ENCODE results near the gene C2orf68. TPM values are rescaled to one million over a fixed set of nuclear protein-coding genes. Genes with fewer than 3 reads are reported as not detected.

The C2orf68 gene
- total and polyA plus RNA-seq, 2 of the 13 experiments (the other 11 are each of a cell fraction or from before 2014, with no cell fraction given), result 47.1 to 77.4 TPM

DNA sequence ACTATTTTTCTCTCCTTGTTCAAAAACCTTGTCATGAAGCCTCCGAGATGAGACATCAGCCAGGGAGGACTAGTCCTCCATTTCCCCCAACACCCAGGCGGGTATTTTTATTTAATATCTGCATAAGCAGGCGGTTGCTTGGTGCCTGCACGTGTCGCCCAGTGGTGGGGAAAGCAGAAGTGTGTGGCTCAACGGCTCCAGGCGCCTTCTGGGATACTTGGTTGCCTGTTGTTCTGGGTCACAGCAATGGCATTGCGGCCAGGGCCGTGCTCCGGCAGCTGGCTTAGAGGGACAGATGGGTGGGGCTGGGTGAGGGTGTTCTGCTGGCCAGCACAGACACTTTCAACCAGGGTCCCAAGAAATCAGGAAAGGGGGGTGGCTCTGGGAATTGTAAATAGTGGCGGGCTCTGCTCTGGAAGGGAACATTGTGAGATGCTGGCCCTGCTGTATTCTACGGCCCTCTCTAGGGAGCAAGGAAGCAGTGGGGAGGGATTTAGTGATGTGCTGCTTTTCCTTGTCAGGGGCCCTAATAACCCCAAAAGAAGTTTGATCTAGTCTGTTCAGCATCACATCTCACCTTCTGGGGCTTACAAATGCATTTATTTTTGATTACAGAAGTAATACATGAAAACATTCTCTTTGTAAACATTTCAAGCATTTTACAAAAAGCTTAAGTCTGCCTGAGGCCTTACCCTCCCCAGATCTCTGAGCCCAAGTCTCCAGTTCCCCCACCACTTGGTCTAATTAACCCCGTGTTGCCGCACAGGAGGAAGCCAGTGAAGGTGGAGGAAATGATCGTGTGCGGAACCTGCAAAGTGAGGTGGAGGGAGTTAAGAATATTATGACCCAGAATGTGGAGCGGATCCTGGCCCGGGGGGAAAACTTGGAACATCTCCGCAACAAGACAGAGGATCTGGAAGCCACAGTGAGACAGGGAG, 33.4 kb downstream of the C2orf68 start (continued):
- TF ChIP-seq, protein P1, sequence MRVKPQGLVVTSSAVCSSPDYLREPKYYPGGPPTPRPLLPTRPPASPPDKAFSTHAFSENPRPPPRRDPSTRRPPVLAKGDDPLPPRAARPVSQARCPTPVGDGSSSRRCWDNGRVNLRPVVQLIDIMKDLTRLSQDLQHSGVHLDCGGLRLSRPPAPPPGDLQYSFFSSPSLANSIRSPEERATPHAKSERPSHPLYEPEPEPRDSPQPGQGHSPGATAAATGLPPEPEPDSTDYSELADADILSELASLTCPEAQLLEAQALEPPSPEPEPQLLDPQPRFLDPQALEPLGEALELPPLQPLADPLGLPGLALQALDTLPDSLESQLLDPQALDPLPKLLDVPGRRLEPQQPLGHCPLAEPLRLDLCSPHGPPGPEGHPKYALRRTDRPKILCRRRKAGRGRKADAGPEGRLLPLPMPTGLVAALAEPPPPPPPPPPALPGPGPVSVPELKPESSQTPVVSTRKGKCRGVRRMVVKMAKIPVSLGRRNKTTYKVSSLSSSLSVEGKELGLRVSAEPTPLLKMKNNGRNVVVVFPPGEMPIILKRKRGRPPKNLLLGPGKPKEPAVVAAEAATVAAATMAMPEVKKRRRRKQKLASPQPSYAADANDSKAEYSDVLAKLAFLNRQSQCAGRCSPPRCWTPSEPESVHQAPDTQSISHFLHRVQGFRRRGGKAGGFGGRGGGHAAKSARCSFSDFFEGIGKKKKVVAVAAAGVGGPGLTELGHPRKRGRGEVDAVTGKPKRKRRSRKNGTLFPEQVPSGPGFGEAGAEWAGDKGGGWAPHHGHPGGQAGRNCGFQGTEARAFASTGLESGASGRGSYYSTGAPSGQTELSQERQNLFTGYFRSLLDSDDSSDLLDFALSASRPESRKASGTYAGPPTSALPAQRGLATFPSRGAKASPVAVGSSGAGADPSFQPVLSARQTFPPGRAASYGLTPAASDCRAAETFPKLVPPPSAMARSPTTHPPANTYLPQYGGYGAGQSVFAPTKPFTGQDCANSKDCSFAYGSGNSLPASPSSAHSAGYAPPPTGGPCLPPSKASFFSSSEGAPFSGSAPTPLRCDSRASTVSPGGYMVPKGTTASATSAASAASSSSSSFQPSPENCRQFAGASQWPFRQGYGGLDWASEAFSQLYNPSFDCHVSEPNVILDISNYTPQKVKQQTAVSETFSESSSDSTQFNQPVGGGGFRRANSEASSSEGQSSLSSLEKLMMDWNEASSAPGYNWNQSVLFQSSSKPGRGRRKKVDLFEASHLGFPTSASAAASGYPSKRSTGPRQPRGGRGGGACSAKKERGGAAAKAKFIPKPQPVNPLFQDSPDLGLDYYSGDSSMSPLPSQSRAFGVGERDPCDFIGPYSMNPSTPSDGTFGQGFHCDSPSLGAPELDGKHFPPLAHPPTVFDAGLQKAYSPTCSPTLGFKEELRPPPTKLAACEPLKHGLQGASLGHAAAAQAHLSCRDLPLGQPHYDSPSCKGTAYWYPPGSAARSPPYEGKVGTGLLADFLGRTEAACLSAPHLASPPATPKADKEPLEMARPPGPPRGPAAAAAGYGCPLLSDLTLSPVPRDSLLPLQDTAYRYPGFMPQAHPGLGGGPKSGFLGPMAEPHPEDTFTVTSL (CRISPR knock-in tag; IDR thresholded peaks at IDR 0.05; ENCODE audit: borderline replicate concordance), result peak; percentile 54; the same call in 1 of the 2 replicates
- TF ChIP-seq NPAS2 (CRISPR knock-in tag; IDR thresholded peaks at IDR 0.05; ENCODE audit: borderline replicate concordance), result no peak
- no peak for TF ChIP-seq ETS1 (CRISPR knock-in tag; IDR thresholded peaks at IDR 0.05)
- TF ChIP-seq MEIS1 (CRISPR knock-in tag; IDR thresholded peaks at IDR 0.05; ENCODE audit: borderline replicate concordance), result no peak
- TF ChIP-seq PPARG (CRISPR knock-in tag; conservative IDR thresholded peaks at IDR 0.05), result no peak
- TF ChIP-seq, protein P2, sequence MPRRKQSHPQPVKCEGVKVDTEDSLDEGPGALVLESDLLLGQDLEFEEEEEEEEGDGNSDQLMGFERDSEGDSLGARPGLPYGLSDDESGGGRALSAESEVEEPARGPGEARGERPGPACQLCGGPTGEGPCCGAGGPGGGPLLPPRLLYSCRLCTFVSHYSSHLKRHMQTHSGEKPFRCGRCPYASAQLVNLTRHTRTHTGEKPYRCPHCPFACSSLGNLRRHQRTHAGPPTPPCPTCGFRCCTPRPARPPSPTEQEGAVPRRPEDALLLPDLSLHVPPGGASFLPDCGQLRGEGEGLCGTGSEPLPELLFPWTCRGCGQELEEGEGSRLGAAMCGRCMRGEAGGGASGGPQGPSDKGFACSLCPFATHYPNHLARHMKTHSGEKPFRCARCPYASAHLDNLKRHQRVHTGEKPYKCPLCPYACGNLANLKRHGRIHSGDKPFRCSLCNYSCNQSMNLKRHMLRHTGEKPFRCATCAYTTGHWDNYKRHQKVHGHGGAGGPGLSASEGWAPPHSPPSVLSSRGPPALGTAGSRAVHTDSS (CRISPR knock-in tag; conservative IDR thresholded peaks at IDR 0.05), result no peak
- TF ChIP-seq TP53 (CRISPR knock-in tag; conservative IDR thresholded peaks at IDR 0.05), result no peak
- TF ChIP-seq ZNF253 (CRISPR knock-in tag; IDR thresholded peaks at IDR 0.05; ENCODE audit: borderline replicate concordance), result no peak
- TF ChIP-seq, protein P3, sequence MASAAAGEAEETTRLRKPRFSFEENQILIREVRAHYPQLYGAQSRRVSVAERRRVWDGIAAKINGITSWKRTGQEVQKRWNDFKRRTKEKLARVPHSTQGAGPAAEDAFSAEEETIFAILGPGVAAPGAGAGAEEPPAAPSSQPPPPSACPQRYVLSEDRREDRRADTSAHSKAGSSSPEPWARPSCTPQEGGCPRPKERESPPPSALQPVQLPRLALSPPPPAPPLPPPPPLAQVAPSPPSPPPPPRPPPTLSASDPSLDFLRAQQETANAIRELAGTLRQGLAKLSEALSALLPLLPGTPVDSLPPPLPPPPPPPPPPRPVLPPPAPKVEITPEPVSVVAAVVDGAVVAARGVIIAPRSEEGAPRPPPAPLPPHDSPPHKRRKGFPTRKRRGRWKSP (CRISPR knock-in tag; IDR thresholded peaks at IDR 0.05), result no peak
- TF ChIP-seq POLR2AphosphoS5 (IDR thresholded peaks at IDR 0.05; ENCODE audit: low read depth, low read length), result no peak
- TF ChIP-seq CREB1 (IDR thresholded peaks at IDR 0.05), result no peak
- no peak for TF ChIP-seq CREB1 (CRISPR knock-in tag; IDR thresholded peaks at IDR 0.05)
- TF ChIP-seq ZNF549 (CRISPR knock-in tag; IDR thresholded peaks at IDR 0.05), result no peak
- no peak for TF ChIP-seq RAD21 (CRISPR knock-in tag; IDR thresholded peaks at IDR 0.05)
- TF ChIP-seq BRCA1 (CRISPR knock-in tag; IDR thresholded peaks at IDR 0.05), result no peak
- no peak for TF ChIP-seq ZC3H13 (CRISPR knock-in tag; IDR thresholded peaks at IDR 0.05)
- no peak for TF ChIP-seq NFKB2 (CRISPR knock-in tag; IDR thresholded peaks at IDR 0.05; ENCODE audit: borderline replicate concordance)
- 0 out of 2 replicates have a peak, but pooled peaks have one; percentile 44 for TF ChIP-seq PHF8 (CRISPR knock-in tag; IDR thresholded peaks at IDR 0.05)
